Skeletal muscle tissue (tissue), 4 donors: ENCODE data around the gene KCNH1. TPM values are rescaled to one million over a fixed set of nuclear protein-coding genes. Genes with fewer than 3 reads are reported as not detected.

ENCODE experiments used
- H3K27ac ChIP-seq: one replicate; pipeline ENCODE4 v1.7.0; 2013; ENCODE audit warnings: mild to moderate bottlenecking, low read depth, low read length, inconsistent platforms
- H3K27me3 ChIP-seq, 3 donors: one replicate each; pipeline ENCODE4 v1.7.0; 2013; ENCODE audit warnings: low read length in 3 of 3; ENCODE audit not compliant: control insufficient read depth in 3 of 3, insufficient read depth in 3 of 3
- H3K36me3 ChIP-seq, 3 donors: one replicate each; pipeline ENCODE4 v1.7.0; 2013; ENCODE audit warnings: low read length in 3 of 3; ENCODE audit not compliant: control insufficient read depth in 3 of 3, insufficient read depth in 3 of 3
- H3K4me1 ChIP-seq, 3 donors: one replicate each; pipeline ENCODE4 v1.7.0; 2013; ENCODE audit warnings: low read length in 3 of 3, mild to moderate bottlenecking in 3 of 3; ENCODE audit not compliant: control insufficient read depth in 3 of 3, insufficient read depth in 3 of 3
- H3K4me3 ChIP-seq, 3 donors: one replicate each; pipeline ENCODE4 v1.7.0; 2013; ENCODE audit warnings: low read length in 3 of 3
- H3K9ac ChIP-seq, 3 donors: one replicate each; pipeline ENCODE4 v1.7.0; 2013; ENCODE audit warnings: low read length in 3 of 3, mild to moderate bottlenecking in 3 of 3, moderate library complexity in 2 of 3, low read depth in 1 of 3
- H3K9me3 ChIP-seq, 3 donors: one replicate each; pipeline ENCODE4 v1.7.0; 2013; ENCODE audit warnings: low read length in 3 of 3; ENCODE audit not compliant: control insufficient read depth in 3 of 3
- total RNA-seq: library from RNA; depleted of rRNA; stranded (reverse); fragments of >200 nt; gene quantifications from one replicate; pipeline ENCODE4 v1.2.3, GENCODE V29; 2014
- donor health status: Osteomylitis.

The KCNH1 gene
- total RNA-seq, 1 donor from 2014 or later, result 0.52 TPM

GRCh38 chr1:210652329-210652954 lies 481.5 kb downstream of the KCNH1 start:
- Histone ChIP-seq H3K27ac (no peak overlapping the region), H3K4me1 (no peaks in the 10 kb centered on the region), H3K36me3 (no peaks in the 10 kb centered on the region), H3K9ac (no peak overlapping the region), H3K9me3 (no peaks in the 10 kb centered on the region), H3K4me3 (no peak overlapping the region), H3K27me3 (no peaks in the 10 kb centered on the region)

- Histone ChIP-seq H3K27ac (no peak overlapping the region), H3K9me3 (no peaks in the 10 kb centered on the region), H3K9ac (no peak overlapping the region), H3K27me3 (no peaks in the 10 kb centered on the region), H3K36me3 (no peaks in the 10 kb centered on the region), H3K4me1 (no peaks in the 10 kb centered on the region), H3K4me3 (no peak overlapping the region)
These were observed 483.5 kb downstream of the KCNH1 start for GRCh38 chr1:210650403-210650802.

- Histone ChIP-seq H3K36me3 (no peaks in the 10 kb centered on the region), H3K27me3 (no peaks in the 10 kb centered on the region), H3K27ac (no peak overlapping the region), H3K4me1 (no peaks in the 10 kb centered on the region), H3K4me3 (no peak overlapping the region), H3K9me3 (no peaks in the 10 kb centered on the region), H3K9ac (no peak overlapping the region)
These were observed 485.2 kb downstream of the KCNH1 start for GRCh38 chr1:210648588-210649269.

- Histone ChIP-seq H3K36me3 (no peaks in the 10 kb centered on the region), H3K9me3 (no peaks in the 10 kb centered on the region), H3K4me1 (no peaks in the 10 kb centered on the region), H3K27ac (no peak overlapping the region), H3K4me3 (no peak overlapping the region), H3K27me3 (no peaks in the 10 kb centered on the region), H3K9ac (no peak overlapping the region)
These were observed 486.3 kb downstream of the KCNH1 start for GRCh38 chr1:210647406-210648333.

GRCh38 chr1:210646258-210646616 lies 487.7 kb downstream of the KCNH1 start:
- Histone ChIP-seq H3K9me3 (no peaks in the 10 kb centered on the region), H3K4me1 (no peaks in the 10 kb centered on the region), H3K27ac (no peak overlapping the region), H3K27me3 (no peaks in the 10 kb centered on the region), H3K36me3 (no peaks in the 10 kb centered on the region), H3K9ac (no peak overlapping the region), H3K4me3 (no peak overlapping the region)

- Histone ChIP-seq H3K36me3 (no peaks in the 10 kb centered on the region), H3K4me3 (no peak overlapping the region), H3K9me3 (no peaks in the 10 kb centered on the region), H3K27me3 (no peaks in the 10 kb centered on the region), H3K27ac (no peak overlapping the region), H3K4me1 (no peaks in the 10 kb centered on the region), H3K9ac (no peak overlapping the region)
These were observed 488.2 kb downstream of the KCNH1 start for GRCh38 chr1:210645582-210646257.

GRCh38 chr1:210641582-210641981 lies 492.4 kb downstream of the KCNH1 start:
- no peak overlapping the region for H3K4me3 ChIP-seq
- no peaks in the 10 kb centered on the region for H3K9me3 ChIP-seq
- H3K36me3 ChIP-seq, result no peaks in the 10 kb centered on the region
- no peaks in the 10 kb centered on the region for H3K27me3 ChIP-seq
- no peak overlapping the region for H3K27ac ChIP-seq
- H3K4me1 ChIP-seq, result no peaks in the 10 kb centered on the region
- no peak overlapping the region for H3K9ac ChIP-seq

GRCh38 chr1:210635108-210635507 lies 498.8 kb downstream of the KCNH1 start:
- Histone ChIP-seq H3K9me3 (no peaks in the 10 kb centered on the region), H3K4me1 (no peaks in the 10 kb centered on the region), H3K4me3 (no peak overlapping the region), H3K36me3 (no peaks in the 10 kb centered on the region), H3K27ac (no peak overlapping the region), H3K27me3 (no peaks in the 10 kb centered on the region), H3K9ac (no peak overlapping the region)

- H3K9ac ChIP-seq, result no peak overlapping the region
- H3K27ac ChIP-seq, result no peak overlapping the region
- no peaks in the 10 kb centered on the region for H3K4me1 ChIP-seq
- no peaks in the 10 kb centered on the region for H3K27me3 ChIP-seq
- H3K9me3 ChIP-seq, result no peaks in the 10 kb centered on the region
- H3K4me3 ChIP-seq, result no peak overlapping the region
- H3K36me3 ChIP-seq, result no peaks in the 10 kb centered on the region
These were observed 500.3 kb downstream of the KCNH1 start for GRCh38 chr1:210633636-210634035.
